Neuronal stem cell (in vitro differentiated cells): Measurements from ENCODE around the gene ANKRD33B.

Experiments
- DNase-seq: peaks from one replicate; pipeline ENCODE4 v3.0.0-alpha.2; 2013; ENCODE audit warnings: low spot score
- H2AFZ ChIP-seq: one replicate; pipeline ENCODE4 v1.6.1; 2013; ENCODE audit warnings: mild to moderate bottlenecking, low read length, inconsistent platforms
- H2AK5ac ChIP-seq: 2 replicates; pipeline ENCODE4 v1.6.1; 2013; ENCODE audit warnings: low read depth, mild to moderate bottlenecking, inconsistent platforms, low read length, moderate library complexity, mixed read lengths
- H2BK120ac ChIP-seq: 2 replicates; pipeline ENCODE4 v1.6.1; 2013; ENCODE audit warnings: low read depth, mild to moderate bottlenecking, inconsistent platforms, low read length, moderate library complexity, mixed read lengths
- H2BK12ac ChIP-seq: one replicate; pipeline ENCODE4 v1.6.1; 2013; ENCODE audit warnings: low read length, inconsistent platforms
- H2BK15ac ChIP-seq: 2 replicates; pipeline ENCODE4 v1.6.1; 2013; ENCODE audit warnings: mild to moderate bottlenecking, low read length, inconsistent platforms, mixed read lengths
- H2BK5ac ChIP-seq: one replicate; pipeline ENCODE4 v1.6.1; 2013; ENCODE audit warnings: inconsistent platforms, mild to moderate bottlenecking, low read length, moderate library complexity
- H3K14ac ChIP-seq: one replicate; pipeline ENCODE4 v1.6.1; 2013; ENCODE audit warnings: low read length, inconsistent platforms
- H3K18ac ChIP-seq: 2 replicates; pipeline ENCODE4 v1.6.1; 2013; ENCODE audit warnings: low read length, inconsistent platforms
- H3K23ac ChIP-seq: 2 replicates; pipeline ENCODE4 v1.6.1; 2013; ENCODE audit warnings: low read depth, mild to moderate bottlenecking, mixed read lengths, low read length, inconsistent platforms; ENCODE audit not compliant: poor library complexity
- H3K27ac ChIP-seq: replicated peaks from 3 replicates; pipeline ENCODE4 v1.5.1; 2013; ENCODE audit warnings: low read length, inconsistent platforms
- H3K27me3 ChIP-seq, 3 experiments: 2 replicates each; pipeline ENCODE4 v1.6.1; 2013; ENCODE audit warnings: low read length in 3 of 3, mild to moderate bottlenecking in 2 of 3, inconsistent platforms in 1 of 3, low read depth in 1 of 3, mixed read lengths in 1 of 3, moderate library complexity in 1 of 3; ENCODE audit not compliant: control insufficient read depth in 3 of 3, insufficient read depth in 3 of 3
- H3K36me3 ChIP-seq, 2 donors: replicated peaks in 1 of 2; 2 replicates each; pipeline ENCODE4 v1.6.1; 2013; ENCODE audit warnings: low read length in 2 of 2; ENCODE audit not compliant: control insufficient read depth in 2 of 2, insufficient read depth in 2 of 2
- H3K4ac ChIP-seq: 2 replicates; pipeline ENCODE4 v1.6.1; 2013; ENCODE audit warnings: inconsistent platforms, mild to moderate bottlenecking, low read length, moderate library complexity
- H3K4me1 ChIP-seq, 2 donors: 1 replicate in 1 of 2; 2 replicates in 1 of 2; pipeline ENCODE4 v1.6.1; 2013; ENCODE audit warnings: low read length in 2 of 2, low read depth in 1 of 2; ENCODE audit not compliant: control insufficient read depth in 2 of 2, insufficient read depth in 1 of 2
- H3K4me2 ChIP-seq: one replicate; pipeline ENCODE4 v1.6.1; 2013; ENCODE audit warnings: mild to moderate bottlenecking, low read length, inconsistent platforms; ENCODE audit not compliant: insufficient read depth, poor library complexity, severe bottlenecking
- H3K4me3 ChIP-seq, 2 donors: 2 replicates each; pipeline ENCODE4 v1.5.1; 2013; ENCODE audit warnings: low read length in 2 of 2, mild to moderate bottlenecking in 2 of 2, inconsistent platforms in 1 of 2, moderate library complexity in 1 of 2
- H3K79me1 ChIP-seq: one replicate; pipeline ENCODE4 v1.6.1; 2013; ENCODE audit warnings: low read depth, mild to moderate bottlenecking, inconsistent platforms, low read length, moderate library complexity
- H3K9ac ChIP-seq: one replicate; pipeline ENCODE4 v1.6.1; 2013; ENCODE audit warnings: mild to moderate bottlenecking, low read depth, low read length, inconsistent platforms; ENCODE audit not compliant: poor library complexity
- H3K9me3 ChIP-seq, 2 donors: replicated peaks in 1 of 2; 2 replicates each; pipeline versions ENCODE3 to v1.6.1; 2013; ENCODE audit warnings: low read length in 2 of 2, mild to moderate bottlenecking in 2 of 2, inconsistent platforms in 1 of 2, low read depth in 1 of 2, mixed read lengths in 1 of 2, moderate library complexity in 1 of 2; ENCODE audit not compliant: control insufficient read depth in 2 of 2, insufficient read depth in 1 of 2
- H4K8ac ChIP-seq: one replicate; pipeline ENCODE4 v1.6.1; 2013; ENCODE audit warnings: low read depth, mild to moderate bottlenecking, inconsistent platforms, low read length, moderate library complexity
- H4K91ac ChIP-seq: one replicate; pipeline ENCODE4 v1.6.1; 2013; ENCODE audit warnings: low read length, low read depth, mild to moderate bottlenecking, inconsistent platforms; ENCODE audit not compliant: poor library complexity
- WGBS, 2 donors: extraction: QIAGEN DNeasy Blood & Tissue Kit; methylation state at CpG; one replicate each; pipeline ENCODE4 v1.1.7; 2013; ENCODE audit warnings: missing lambda C conversion rate in 2 of 2, mixed read lengths in 1 of 2; ENCODE audit not compliant: insufficient read length in 2 of 2, insufficient replicate concordance in 1 of 2; ENCODE audit errors: extremely low coverage in 2 of 2; 5-methylcytosine and 5-hydroxymethylcytosine counted together

ANKRD33B gene

DNA sequence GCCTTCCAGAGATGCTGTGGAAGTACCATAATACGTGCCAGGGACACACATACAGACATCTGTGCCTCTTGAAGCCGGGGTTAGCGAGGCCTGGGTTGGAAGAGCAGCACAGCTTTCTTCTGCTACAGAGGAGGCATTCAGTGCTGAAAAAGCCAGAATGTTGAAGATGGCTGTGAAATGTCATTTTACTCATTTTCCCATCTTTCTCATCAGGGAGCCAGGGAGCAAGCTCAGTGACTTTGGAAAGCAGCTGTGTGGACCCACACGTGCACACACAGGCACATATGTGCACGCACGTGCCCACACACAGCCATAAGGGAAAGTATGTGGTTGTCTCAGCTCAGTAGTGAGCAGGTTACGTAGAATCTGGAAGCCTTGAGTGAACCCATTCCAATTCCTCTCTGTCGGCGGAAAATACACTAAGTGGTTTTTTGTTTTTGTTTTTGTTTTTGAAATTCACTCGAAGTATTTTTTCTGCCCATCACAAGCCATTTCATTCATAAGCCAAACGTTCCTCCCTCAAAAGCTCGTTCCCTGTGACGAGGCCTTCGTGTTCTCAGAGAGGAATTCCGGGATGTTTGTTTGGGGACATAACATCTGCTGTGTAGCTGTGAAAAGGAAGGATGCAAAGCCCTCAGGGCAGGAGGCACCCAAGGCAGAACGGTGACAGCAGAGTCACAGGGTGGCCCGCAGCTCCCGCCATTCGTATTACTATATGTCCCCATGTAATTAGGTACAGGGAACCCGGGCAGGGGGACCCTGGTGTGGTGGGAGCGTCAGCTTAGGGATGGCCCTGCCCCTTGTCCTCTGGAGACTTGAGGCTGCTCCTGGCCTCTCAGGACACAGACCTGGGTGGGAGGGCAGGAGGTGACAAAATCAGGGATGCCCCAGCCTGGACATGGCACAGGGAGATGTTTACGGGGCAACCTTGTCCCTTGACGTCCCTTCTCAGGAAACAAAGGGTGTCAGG lies 29.0 kb upstream of the ANKRD33B start:
- no peak overlapping the region for H4K8ac ChIP-seq
- no peak for DNase-seq
- peaks cover 2 to 7% of the 10 kb centered on the region in 2 donors for H3K9me3 ChIP-seq
- no peak overlapping the region for H3K27ac ChIP-seq
- H3K4me2 ChIP-seq = no peak overlapping the region
- H2BK120ac ChIP-seq = no peak overlapping the region
- H3K36me3 ChIP-seq = no peaks in the 10 kb centered on the region
- WGBS, 2 donors = no CpG with 5 or more reads among the region's 23 CpGs
- H2AK5ac ChIP-seq = peak overlapping the region; percentile 27
- H2BK15ac ChIP-seq = no peak overlapping the region
- H3K4me1 ChIP-seq = peaks cover 2 to 9% of the 10 kb centered on the region in 2 donors
- no peak overlapping the region for H3K4me3 ChIP-seq
- peak overlapping the region; percentile 35 for H2BK12ac ChIP-seq
- no peaks in the 10 kb centered on the region for H3K79me1 ChIP-seq
- no peak overlapping the region for H3K14ac ChIP-seq
- no peak overlapping the region for H3K9ac ChIP-seq
- peak overlapping the region; percentile 76 for H3K18ac ChIP-seq
- H2AFZ ChIP-seq = no peak overlapping the region
- no peak overlapping the region for H4K91ac ChIP-seq
- no peak overlapping the region for H3K4ac ChIP-seq
- H3K23ac ChIP-seq = peak overlapping the region; percentile 43
- H2BK5ac ChIP-seq = no peak overlapping the region
- peaks cover 0 to 39% (median 0%) of the 10 kb centered on the region in 3 experiments for H3K27me3 ChIP-seq

DNA sequence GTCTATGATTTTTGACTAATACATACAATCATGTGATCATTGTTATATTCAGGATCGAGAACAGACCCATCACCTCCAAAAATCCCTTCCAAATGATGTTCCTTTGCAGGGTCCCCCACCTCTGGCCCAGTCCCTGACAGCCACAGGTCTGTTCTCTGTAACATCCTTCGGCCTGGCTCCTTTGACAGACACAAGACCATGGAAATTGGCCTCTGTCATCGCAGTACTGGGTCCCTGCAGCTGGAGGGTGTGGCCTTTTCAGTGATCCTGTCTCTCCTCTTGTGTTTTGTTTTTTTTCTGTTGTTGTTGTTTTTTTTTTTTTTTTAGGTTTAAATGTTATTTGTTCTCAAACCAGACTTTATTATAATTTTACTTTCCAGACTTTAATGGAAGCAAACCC lies 27.4 kb upstream of the ANKRD33B start:
- Histone ChIP-seq H2BK5ac (no peak overlapping the region), H4K91ac (no peak overlapping the region), H2BK120ac (no peak overlapping the region), H3K9ac (no peak overlapping the region), H3K4me2 (no peak overlapping the region), H3K23ac (no peak overlapping the region), H3K79me1 (no peaks in the 10 kb centered on the region), H3K27me3 (peaks cover 0 to 43% (median 0%) of the 10 kb centered on the region in 3 experiments), H3K18ac (peak overlapping the region; percentile 11), H2BK15ac (no peak overlapping the region), H3K9me3 (no peaks in the 10 kb centered on the region), H2BK12ac (no peak overlapping the region), H2AFZ (no peak overlapping the region), H3K27ac (no peak overlapping the region), H3K36me3 (no peaks in the 10 kb centered on the region), H4K8ac (no peak overlapping the region), H3K4me3 (no peak overlapping the region), H3K4me1 (peaks cover 2 to 9% of the 10 kb centered on the region in 2 donors), H2AK5ac (no peak overlapping the region), H3K14ac (no peak overlapping the region), H3K4ac (no peak overlapping the region)
- no peak for DNase-seq
- WGBS, 2 donors = no CpG with 5 or more reads among the region's 3 CpGs

DNA sequence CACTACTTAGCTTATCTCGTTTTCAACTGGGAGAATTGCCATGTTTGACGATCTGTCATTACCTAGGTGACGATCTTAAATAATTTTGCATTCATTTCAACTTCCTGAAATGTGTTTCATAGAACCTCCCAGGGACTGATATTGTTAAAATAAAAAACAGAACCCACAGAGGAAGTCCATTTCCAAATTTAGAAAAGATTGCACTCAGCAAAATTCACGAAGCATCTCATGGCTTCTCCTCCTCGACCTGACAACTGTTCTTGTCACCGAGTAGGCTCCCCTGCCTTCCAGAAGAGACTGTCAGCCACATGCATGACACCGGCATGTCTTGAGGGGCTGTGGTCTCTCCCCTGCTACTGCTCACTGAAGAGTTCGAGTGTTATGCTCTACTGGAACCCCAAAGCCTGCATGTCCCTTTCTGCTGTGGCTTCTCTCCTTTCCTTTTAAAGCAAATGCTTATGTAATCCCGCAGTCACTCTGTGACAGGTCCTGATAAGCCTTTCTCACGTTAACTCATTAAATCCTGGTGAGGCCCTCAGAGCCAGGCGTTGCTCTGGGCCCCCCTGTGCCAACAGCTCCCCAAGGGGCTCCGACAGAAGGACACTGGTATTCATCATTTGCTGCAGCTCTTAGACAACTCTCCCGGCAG lies 26.8 kb upstream of the ANKRD33B start:
- Histone ChIP-seq H2AFZ (no peak overlapping the region), H2BK15ac (no peak overlapping the region), H3K23ac (no peak overlapping the region), H3K27me3 (peaks cover 0 to 43% (median 0%) of the 10 kb centered on the region in 3 experiments), H3K4me3 (no peak overlapping the region), H3K4me2 (no peak overlapping the region), H4K91ac (no peak overlapping the region), H4K8ac (no peak overlapping the region), H3K9me3 (no peaks in the 10 kb centered on the region), H2BK120ac (no peak overlapping the region), H2BK12ac (no peak overlapping the region), H3K4me1 (peaks cover 2 to 9% of the 10 kb centered on the region in 2 donors), H3K36me3 (no peaks in the 10 kb centered on the region), H3K9ac (no peak overlapping the region), H2BK5ac (no peak overlapping the region), H3K27ac (no peak overlapping the region), H3K18ac (no peak overlapping the region), H2AK5ac (no peak overlapping the region), H3K14ac (no peak overlapping the region), H3K79me1 (no peaks in the 10 kb centered on the region), H3K4ac (no peak overlapping the region)
- DNase-seq = no peak
- WGBS, 2 donors = no CpG with 5 or more reads among the region's 13 CpGs

GRCh38 chr5:10537624-10538023 lies 26.2 kb upstream of the ANKRD33B start:
- no peak overlapping the region for H4K8ac ChIP-seq

More at GRCh38 chr5:10537624-10538023, 26.2 kb upstream of the ANKRD33B start:
- no peaks in the 10 kb centered on the region for H3K36me3 ChIP-seq
- H3K9ac ChIP-seq = no peak overlapping the region
- no peak overlapping the region for H3K23ac ChIP-seq
- peak overlapping the region; percentile 85 for H2AK5ac ChIP-seq
- H3K14ac ChIP-seq = no peak overlapping the region
- H2BK120ac ChIP-seq = no peak overlapping the region
- H3K18ac ChIP-seq = peak overlapping the region; percentile 46
- H2BK15ac ChIP-seq = peak overlapping the region; percentile 27
- no peak for DNase-seq
- H3K9me3 ChIP-seq = no peaks in the 10 kb centered on the region
- peaks cover 0 to 43% (median 0%) of the 10 kb centered on the region in 3 experiments for H3K27me3 ChIP-seq
- no peak overlapping the region for H4K91ac ChIP-seq
- H2BK12ac ChIP-seq = peak overlapping the region; percentile 77
- H3K27ac ChIP-seq = no peak overlapping the region
- no peak overlapping the region for H2AFZ ChIP-seq
- H2BK5ac ChIP-seq = peak overlapping the region; percentile 45
- no peaks in the 10 kb centered on the region for H3K79me1 ChIP-seq
- no peak overlapping the region for H3K4ac ChIP-seq
- WGBS, 2 donors = no CpG with 5 or more reads among the region's 4 CpGs
- peaks cover 2 to 9% of the 10 kb centered on the region in 2 donors for H3K4me1 ChIP-seq
- no peak overlapping the region for H3K4me2 ChIP-seq
- no peak overlapping the region for H3K4me3 ChIP-seq
